ENCODE data around the gene EIF2B4.

Gene EIF2B4

GRCh38 chr2:27370026-27370815 is at the start of gene EIF2B4, which contains the start of gene SNX17:
EIF2B4 (minus strand) TSS chr2:27370338; CDS start chr2:27370314, 24 bp downstream.
SNX17 (plus strand) TSS chr2:27370616; CDS start chr2:27370744, 128 bp downstream.
- DNase-seq (ENCODE audit: low read depth, low spot score) = peak; percentile 98

DNA sequence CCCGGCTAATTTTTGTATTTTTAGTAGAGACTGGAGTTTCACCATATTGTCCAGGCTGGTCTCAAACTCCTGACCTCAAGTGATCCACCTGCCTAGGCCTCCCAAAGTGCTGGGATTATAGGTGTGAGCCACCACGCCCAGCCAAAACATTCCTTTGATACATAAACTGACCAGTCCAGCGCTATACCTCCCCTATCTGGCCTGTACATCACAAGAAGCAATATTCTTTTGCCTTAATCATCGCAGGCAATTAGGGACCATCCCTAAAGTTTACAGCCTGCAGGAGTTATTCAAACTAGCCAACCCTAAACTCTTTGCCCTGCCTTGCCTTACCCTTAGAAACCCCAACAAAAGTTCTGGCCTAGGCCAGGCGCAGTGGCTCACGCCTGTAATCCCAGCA is 46.0 kb upstream of the EIF2B4 start:
- no peak for DNase-seq (ENCODE audit: low read depth, low spot score)

GRCh38 chr2:27412419-27413152 is 42.4 kb upstream of the EIF2B4 start:
- no peak for DNase-seq (ENCODE audit: low read depth, low spot score)

DNA sequence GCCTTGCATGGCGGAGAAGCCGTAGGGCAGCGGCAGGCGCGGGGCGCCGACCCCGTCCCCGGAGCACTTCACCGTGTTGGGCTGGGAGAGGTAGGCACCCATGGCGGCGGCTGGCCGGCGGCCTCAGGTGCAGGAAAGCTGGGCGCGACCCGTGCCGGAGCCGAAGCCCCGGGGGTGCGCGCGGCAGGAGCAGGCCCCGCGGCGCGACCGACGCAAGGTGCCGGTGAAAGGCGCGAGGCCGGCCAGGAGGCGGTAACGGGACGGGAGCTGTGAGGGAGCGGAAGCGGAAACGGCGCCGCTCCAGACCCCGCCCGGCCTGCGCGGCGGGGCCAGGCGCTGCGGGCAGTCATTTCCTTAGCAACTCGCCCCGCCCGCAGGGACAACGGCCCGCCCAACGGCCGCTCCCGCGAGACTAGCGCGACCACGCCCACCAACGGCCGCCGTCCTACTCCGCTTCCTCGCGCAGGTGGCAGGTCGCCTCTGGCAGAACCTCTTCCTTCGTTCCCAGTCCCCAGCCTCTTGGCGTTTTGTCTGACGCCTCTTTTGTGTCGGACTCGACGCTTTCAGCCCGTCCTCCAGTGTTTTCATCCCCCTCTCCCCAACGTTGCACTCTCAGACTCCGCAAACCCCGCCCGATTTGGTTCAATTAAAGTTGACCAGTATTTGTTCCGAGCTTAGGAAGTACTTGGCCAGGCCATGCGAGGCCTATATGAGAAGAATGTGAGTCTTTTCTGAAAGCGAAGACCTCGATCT is 39.4 kb upstream of the EIF2B4 start, which contains the start of gene PPM1G:
Gene PPM1G, minus strand, starts transcription at position 271 of the 753 bp plus-strand sequence. Its CDS starts 169 bp downstream, at position 102.
- peak; percentile 70 for DNase-seq (ENCODE audit: low read depth, low spot score)

- no peak for DNase-seq (ENCODE audit: low read depth, low spot score)
Observed at GRCh38 chr2:27408601-27409320, 38.6 kb upstream of the EIF2B4 start.

- no peak for DNase-seq (ENCODE audit: low read depth, low spot score)
Observed at GRCh38 chr2:27407798-27408491, 37.8 kb upstream of the EIF2B4 start.

GRCh38 chr2:27400348-27401135 is 30.4 kb upstream of the EIF2B4 start:
- no peak for DNase-seq (ENCODE audit: low read depth, low spot score)

GRCh38 chr2:27398962-27399361 is 28.8 kb upstream of the EIF2B4 start:
- DNase-seq (ENCODE audit: low read depth, low spot score) = no peak

GRCh38 chr2:27393225-27393624 is 23.1 kb upstream of the EIF2B4 start:
- no peak for DNase-seq (ENCODE audit: low read depth, low spot score)

- DNase-seq (ENCODE audit: low read depth, low spot score) = no peak
Observed at GRCh38 chr2:27390822-27391679, 20.9 kb upstream of the EIF2B4 start.

GRCh38 chr2:27381577-27382181 is 11.5 kb upstream of the EIF2B4 start:
- DNase-seq (ENCODE audit: low read depth, low spot score) = no peak

GRCh38 chr2:27380626-27381545 is 10.7 kb upstream of the EIF2B4 start, which contains the start of gene ZNF513:
ZNF513 (minus strand) TSS chr2:27380734; CDS start chr2:27380526, 208 bp downstream.
- peak; percentile 83 for DNase-seq (ENCODE audit: low read depth, low spot score)

DNA sequence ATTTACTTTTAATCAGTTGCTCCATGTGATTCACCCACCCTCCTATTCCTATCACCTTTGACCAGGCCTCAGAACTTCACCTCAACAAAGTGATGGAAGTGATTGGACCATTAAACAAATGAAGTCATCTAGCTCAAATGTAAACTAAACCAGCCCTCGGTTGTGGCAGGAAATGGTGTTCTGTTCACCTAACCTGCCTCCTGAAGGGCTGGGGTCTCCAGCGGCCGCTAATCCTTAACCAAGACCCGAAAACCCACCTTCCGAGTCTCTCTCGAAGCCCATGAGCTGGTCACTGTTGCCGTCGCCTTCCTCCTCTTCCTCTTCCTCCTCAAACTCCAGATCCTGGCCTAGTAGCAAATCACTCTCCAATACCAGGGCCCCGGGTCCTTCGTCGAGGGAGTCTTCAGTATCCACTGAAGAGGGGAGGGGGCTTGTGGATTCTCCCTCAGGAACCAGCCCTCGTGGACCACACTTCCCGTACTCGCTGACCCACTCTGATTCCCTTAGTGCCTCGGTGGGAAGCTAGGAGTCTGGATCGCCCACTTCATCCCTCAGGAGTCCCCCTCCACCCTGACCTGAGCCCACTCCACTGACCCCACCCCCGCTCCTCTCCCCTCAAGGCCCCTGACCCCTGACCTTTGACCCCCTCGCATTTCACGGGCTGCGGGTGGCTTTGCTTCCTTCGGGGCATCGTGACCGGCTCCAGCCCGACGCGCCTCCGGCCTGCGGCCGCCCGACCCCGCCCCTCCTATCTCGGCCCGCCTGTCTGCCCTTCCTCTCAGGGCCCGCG is 9.9 kb upstream of the EIF2B4 start:
- no peak for DNase-seq (ENCODE audit: low read depth, low spot score)

- no peak for DNase-seq (ENCODE audit: low read depth, low spot score)
Observed at GRCh38 chr2:27379383-27379835, 9.3 kb upstream of the EIF2B4 start.

- DNase-seq (ENCODE audit: low read depth, low spot score) = no peak
Observed at GRCh38 chr2:27378809-27379290, 8.7 kb upstream of the EIF2B4 start.
